Measurements from ENCODE around the gene TMEM201.

The TMEM201 gene

DNA sequence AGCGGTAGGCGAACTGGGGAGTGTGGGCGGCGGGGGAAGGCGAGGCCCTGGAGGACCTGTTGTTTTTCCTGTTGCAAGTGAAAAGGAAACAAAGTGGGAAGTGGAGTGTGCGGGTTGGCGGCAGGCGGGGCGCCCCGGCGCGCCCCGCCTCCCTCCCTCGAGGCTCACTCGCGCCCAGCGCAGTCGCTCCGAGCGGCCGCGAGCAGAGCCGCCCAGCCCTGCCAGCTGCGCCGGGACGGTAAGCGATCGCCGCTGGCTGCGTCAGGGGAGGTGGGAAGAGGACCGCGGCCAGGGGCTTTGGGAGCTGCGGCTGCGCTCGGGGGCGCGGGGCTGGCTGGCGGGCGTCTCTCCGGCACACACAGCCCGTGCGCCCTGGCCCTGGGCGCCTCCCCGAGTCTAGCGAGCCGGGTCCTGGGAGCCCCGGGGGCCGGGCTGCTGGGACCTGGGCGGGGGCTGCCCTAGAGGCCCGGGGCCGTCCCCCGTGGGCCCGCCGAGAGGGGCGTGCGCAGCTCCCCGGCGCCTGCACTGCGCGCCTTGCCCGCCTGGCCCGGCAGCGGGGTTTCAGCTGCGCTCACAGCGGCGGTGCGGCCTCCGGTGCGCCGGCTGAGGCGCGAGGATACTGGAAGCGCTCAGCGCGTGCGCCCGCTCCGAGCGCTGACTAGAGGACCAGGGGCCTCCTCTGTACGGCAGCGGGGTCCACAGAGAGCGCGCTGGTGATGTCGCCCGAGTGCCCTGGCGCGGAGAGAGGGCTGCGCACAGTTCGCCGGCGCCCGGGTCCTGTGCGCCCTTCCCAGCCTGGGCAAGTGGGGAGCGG, 63.1 kb downstream of the TMEM201 start, which contains the start of gene PIK3CD:
TSS of gene PIK3CD (plus strand) at position 167 of the 814 bp plus-strand sequence. CDS start 58,725 bp downstream, outside the sequence.
- in situ Hi-C loops (cut with MboI; ENCODE audit: low sequenced_read_pairs): no loop called here

DNA sequence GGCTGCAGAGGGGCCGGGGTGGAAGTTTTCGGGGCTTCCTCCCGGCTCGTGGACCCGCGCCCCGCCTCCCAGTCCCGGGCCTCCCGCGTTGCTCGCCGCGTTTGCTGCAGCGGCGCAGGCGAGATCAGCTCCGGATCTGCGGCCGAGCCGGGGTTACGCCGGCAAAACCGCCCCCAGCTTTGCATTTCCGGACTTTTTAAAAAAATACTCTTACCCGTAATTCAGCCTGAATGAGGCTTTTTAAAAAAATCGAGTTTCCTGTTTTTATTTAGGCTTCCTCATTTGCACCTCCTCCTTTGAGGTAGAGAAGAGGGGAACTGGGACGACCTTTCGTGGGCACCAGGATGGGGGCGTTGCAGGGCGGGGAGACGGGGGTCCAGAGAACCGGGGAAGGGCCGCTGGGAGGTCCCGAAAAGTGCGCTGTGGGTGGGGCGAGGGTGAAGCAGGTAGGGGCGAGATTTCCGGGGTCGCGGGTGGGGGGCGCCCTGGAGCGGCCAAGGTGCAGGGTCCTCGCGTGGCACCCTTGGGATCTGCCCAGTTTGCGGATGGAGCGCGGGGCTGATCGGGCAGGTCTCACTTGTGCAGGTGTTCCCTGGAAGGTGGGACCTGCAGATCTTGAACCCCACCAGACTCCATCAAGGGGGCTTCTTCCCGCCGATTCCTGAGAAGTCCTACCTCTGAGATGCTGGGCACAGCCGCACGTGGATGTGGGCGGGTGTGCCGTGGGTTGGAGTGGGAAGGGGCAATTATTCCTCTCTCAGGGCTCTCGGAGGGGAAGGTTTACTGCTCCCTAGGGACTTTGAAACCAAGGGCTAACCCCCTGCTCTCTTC, 63.9 kb downstream of the TMEM201 start:
- in situ Hi-C loops (cut with MboI; ENCODE audit: low sequenced_read_pairs): no loop called here

DNA sequence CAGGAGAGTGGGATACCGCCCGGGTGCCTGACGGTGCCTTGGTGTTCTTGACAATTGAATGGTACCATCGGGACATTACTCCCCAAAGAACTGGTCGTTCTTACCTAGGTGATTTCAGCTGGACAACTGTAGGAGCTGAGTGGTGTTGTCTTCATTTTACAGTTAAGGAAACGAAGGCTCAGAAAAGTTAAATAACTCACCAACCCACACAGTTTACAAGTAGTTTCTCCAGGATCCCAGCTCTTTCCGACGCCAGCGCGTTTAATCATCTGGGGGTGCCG, 64.4 kb downstream of the TMEM201 start:
- in situ Hi-C loops (cut with MboI; ENCODE audit: low sequenced_read_pairs): no loop called here

DNA sequence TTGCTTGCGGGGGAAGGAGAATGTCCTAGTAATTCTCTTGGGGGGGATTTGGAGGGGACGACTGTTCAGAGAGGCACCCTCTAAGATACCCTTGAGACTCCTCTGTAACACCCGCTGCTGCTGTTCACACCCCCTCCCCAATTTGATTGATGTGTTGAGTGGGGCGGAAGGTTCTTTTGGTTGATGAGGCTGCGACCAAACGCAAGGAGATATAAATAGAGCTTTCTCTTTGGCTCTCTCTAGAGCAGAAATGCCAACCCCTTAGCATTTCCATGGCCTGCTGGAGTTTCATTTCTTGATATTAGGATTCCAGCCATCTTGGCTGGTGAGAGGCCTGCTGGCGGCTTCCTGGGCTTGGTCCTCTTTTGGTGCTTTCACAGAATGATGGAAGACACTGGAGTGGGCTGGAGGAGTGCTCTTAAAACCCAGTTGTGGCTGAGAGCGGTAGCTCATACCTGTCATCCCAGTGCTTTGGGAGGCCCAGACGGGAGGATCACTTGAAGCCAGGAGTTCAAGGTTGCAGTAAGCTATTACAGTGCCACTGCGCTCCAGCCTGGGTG, 64.9 kb downstream of the TMEM201 start:
- in situ Hi-C loops (cut with MboI; ENCODE audit: low sequenced_read_pairs): no loop called here

DNA sequence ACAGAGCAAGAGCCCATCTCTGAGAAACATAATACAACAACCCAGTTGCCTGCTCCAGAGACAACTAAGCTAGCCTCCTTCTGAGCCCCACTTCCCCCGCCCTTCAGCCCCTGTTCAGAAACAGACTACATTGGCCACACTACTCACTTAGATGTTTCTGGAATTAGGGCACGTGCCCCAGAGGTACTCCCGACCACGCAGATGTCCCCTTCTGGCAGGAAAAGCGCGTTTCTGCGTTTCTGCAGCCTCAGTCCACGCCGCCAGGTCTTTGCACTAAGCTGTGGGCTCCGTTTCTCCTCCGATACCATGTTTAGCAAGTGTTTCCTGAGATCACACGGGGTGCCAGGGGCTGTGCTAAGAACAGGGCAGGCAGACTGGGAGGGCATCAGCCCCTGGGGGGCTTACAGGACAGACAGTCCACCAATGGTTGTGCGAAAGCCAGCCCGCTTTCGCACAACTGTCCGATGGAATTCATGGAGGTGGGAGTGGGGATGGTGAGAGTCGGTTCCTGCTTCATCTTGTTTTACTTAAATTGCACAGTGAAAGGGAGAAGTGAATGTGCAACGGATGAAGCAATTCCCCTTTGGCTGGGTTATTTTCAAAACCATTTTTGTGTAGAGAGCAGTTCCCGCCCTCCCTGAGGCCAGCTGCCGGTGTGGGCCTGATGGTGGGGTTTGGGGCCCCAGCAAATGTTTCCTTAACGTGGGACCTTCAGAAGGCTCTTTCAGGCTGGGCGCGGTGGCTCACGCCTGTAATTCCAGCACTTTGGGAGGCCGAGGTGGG, 65.5 kb downstream of the TMEM201 start:
- in situ Hi-C loops (cut with MboI; ENCODE audit: low sequenced_read_pairs): no loop called here

DNA sequence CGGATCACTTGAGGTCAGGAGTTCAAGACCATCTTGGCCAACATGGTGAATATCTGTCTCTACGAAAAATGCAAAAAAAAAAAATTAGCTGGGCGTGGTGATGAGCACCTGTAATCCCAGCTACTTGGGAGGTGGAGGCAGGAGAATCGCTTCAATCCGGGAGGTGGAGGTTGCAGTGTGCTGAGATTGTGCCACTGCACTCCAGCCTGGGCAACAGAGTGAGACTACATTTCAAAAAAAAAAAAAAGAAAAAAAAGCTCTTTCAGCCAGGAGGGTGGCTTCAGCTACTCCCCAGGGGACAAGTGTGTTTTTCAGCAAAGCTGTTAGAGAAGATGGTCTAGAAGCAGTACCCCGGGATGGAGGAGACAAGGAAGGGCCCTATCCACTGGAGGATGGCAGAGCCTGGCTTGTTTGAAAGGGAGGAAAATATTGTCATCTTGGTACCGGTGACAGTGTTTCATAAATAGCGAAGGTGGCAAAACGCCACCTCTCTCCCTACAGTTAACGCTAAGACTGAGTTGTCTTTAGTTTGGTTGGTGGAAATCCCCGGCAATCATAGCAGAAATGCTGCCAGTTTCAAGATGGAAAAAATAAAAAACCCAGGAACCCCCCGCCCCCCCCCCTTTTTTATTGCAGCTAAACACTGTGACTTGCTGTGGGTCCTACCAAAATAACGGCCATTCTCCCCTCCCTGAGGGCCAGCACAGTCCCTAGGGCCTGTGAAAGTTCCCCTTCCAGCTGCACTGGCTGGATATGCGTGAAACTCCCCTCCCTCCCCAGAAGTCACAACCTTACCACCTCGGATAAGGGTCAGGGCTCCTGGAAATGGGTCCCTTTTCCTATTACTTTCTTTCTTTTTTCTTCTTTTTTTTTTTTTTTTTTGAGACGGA, 66.4 kb downstream of the TMEM201 start:
- in situ Hi-C loops (cut with MboI; ENCODE audit: low sequenced_read_pairs): no loop called here

DNA sequence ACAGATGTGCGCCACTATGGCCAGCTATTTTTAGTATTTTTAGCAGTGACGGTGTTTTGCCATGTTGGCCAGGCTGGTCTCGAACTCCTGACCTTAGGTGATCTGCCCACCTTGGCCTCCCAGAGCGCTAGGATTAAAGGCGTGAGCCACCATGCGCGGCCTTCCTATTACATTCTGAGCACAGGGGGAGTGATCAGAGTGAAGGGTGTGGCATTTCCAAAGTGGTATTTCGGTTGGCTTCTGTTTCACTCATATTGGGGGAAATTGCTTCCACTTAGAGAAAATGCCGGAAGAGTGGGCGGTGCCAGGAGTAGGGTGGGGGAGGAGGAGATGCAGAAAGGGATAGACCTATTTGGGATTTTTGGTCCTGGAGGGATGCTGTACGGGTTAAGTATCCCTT, 67.1 kb downstream of the TMEM201 start:
- in situ Hi-C loops (cut with MboI; ENCODE audit: low sequenced_read_pairs): no loop called here

DNA sequence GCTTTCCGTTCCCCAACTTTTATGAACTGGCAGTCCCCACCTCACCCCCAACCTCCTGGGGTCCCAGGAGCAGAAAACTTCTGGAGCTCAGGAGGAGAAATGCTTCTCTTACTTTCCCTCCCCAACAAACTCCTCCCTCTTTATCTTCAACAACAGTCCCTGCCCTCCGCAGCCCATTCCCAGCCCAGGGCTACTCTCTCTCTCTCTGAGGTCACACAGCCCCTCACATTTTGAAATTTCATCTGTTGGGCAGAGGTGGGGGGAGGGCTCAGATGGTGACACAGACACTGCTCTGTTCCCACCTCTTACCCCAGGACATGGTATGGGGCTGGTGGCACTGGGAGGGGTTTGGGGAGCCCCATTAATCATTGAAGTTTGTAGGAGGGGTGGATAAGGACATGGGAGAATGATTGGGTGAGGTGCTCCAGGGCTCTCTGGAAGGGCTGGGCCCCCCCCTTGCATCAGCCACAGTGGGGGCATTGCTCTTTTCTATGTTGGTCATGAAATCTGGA, 68.9 kb downstream of the TMEM201 start:
- in situ Hi-C loops (cut with MboI; ENCODE audit: low sequenced_read_pairs): no loop called here

DNA sequence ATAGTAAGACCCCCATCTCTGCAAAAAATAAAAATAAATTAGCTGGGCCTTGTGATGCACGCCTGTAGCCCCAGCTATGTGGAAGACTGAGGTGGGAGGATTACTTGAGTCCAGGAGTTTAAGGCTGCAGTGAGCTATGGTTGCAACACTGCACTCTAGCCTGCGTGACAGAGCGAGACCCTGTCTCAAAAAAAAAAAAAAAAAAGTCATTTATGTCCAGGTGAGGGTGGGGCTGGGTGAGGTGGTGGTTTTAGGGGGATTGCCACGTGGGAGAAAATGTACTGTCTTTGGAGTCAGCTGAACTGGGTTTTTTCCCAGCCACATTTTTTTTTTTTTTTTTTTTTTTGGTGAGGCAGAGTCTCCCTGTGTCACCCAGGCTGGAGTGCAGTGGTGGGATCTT, 69.5 kb downstream of the TMEM201 start:
- in situ Hi-C loops (cut with MboI; ENCODE audit: low sequenced_read_pairs): no loop called here

DNA sequence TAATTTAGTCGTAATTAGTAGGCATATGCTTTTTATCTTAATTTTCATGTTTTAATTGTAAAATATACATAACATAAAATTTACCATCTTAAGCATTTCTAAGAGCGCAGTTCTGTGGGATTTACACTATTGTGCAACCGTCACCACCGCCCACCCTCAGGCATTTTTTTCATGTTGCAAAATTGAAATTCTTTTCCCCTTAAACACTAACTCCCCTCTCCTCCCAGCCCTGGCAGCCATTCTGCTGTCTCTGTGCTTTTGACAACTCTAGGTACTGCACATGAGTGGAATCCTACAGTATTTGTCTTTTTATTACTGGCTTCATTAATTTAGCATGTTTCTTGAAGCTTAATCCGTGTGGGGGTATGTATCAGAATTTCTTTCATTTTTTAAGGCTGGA, 70.6 kb downstream of the TMEM201 start:
- in situ Hi-C loops (cut with MboI; ENCODE audit: low sequenced_read_pairs): no loop called here

DNA sequence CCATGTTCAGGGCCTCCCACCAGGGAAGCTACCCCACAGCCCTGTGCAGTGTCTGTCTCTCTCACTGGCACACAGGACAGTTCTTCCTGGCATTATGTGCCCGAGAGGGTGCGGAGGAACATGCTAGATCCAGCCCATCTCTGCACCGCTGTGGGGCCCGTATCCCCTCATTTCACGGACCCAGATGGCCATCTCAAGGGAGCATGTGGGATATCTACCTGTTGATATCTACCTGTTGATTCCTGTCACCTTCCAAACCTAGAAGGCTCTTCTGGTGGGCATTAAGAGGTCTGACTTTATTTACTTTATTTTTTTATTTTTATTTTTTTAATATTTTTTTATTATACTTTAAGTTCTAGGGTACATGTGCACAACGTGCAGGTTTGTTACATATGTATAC, 74.5 kb downstream of the TMEM201 start:
- in situ Hi-C loops (cut with MboI; ENCODE audit: low sequenced_read_pairs): no loop called here

Measured in HL-60/S4 treated with retinoic acid at 250 ng/mL for 4 days and 3 days (cell line).